SK-N-SH (cell line): ENCODE data around the gene SLC35D2. TPM values are rescaled to one million over a fixed set of nuclear protein-coding genes. Genes with fewer than 3 reads are reported as not detected.

Experiments
- EP300 ChIP-seq, 2 experiments: IDR thresholded peaks; 2 replicates each; pipeline versions ENCODE4 v1.4.0 to v1.6.1; 2012; ENCODE audit warnings: borderline replicate concordance in 1 of 2, low read depth in 1 of 2, low read length in 1 of 2
- EZH2phosphoT487 ChIP-seq: fragments of 200-600 bp; sonication (generic); IDR thresholded peaks from 2 replicates; pipeline ENCODE4 v1.6.1; 2017; ENCODE audit warnings: low read depth, mixed run types, mild to moderate bottlenecking, antibody characterized with exemption, moderate library complexity, borderline replicate concordance
- GABPA ChIP-seq: IDR thresholded peaks from 2 replicates; pipeline ENCODE4 v1.4.0; 2012; ENCODE audit warnings: low read depth, mild to moderate bottlenecking
- GATA2 ChIP-seq: sonication (generic); formaldehyde crosslinking; IDR thresholded peaks from 2 replicates; pipeline ENCODE4 v1.5.0; 2020; ENCODE audit warnings: mild to moderate bottlenecking, missing genetic modification reagents
- MEF2A ChIP-seq: IDR thresholded peaks from 2 replicates; pipeline ENCODE4 v1.4.0; 2012; ENCODE audit warnings: low read depth, borderline replicate concordance
- MXI1 ChIP-seq: IDR thresholded peaks from 2 replicates; pipeline ENCODE4 v1.6.1; 2012; ENCODE audit warnings: mild to moderate bottlenecking, low read depth, low read length, improper control_type of control experiment
- NFIC ChIP-seq: IDR thresholded peaks from 2 replicates; pipeline ENCODE4 v1.4.0; 2012; ENCODE audit warnings: borderline replicate concordance
- POLR2AphosphoS5 ChIP-seq: IDR thresholded peaks from 2 replicates; pipeline ENCODE4 v1.6.1; 2012; ENCODE audit warnings: low read depth, low read length
- RAD21 ChIP-seq: IDR thresholded peaks from 2 replicates; pipeline ENCODE4 v1.6.1; 2012; ENCODE audit warnings: mild to moderate bottlenecking, low read length
- RCOR1 ChIP-seq: fragments of 150-350 bp; IDR thresholded peaks from 2 replicates; pipeline ENCODE4 v1.6.1; 2017; ENCODE audit warnings: antibody characterized with exemption, low read length
- RFX5 ChIP-seq: IDR thresholded peaks from 2 replicates; pipeline ENCODE4 v1.6.1; 2012; ENCODE audit warnings: mild to moderate bottlenecking, improper control_type of control experiment, low read length
- SMC3 ChIP-seq: IDR thresholded peaks from 2 replicates; pipeline ENCODE4 v1.6.1; 2012; ENCODE audit warnings: low read depth, low read length, improper control_type of control experiment
- TAF1 ChIP-seq: IDR thresholded peaks from 2 replicates; pipeline ENCODE4 v1.6.1; 2012; ENCODE audit warnings: low read depth, mild to moderate bottlenecking, low read length, moderate library complexity, borderline replicate concordance
- TEAD4 ChIP-seq: IDR thresholded peaks from 2 replicates; pipeline ENCODE4 v1.4.0; 2012; ENCODE audit warnings: mild to moderate bottlenecking, borderline replicate concordance; ENCODE audit not compliant: insufficient read depth
- YY1 ChIP-seq: IDR thresholded peaks from 2 replicates; pipeline ENCODE4 v1.4.0; 2012; ENCODE audit warnings: low read depth, mild to moderate bottlenecking
- polyA plus RNA-seq, 3 experiments: library from polyadenylated mRNA; depleted of rRNA; stranded (reverse); fragments of >200 nt; gene quantifications; 2 replicates each; pipeline ENCODE4 v1.2.3, GENCODE V29; 2012
- TF ChIP-seq, protein P1 (sequence below): fragments of 150-350 bp; IDR thresholded peaks from 2 replicates; pipeline ENCODE4 v1.6.1; 2017; ENCODE audit warnings: antibody characterized with exemption, low read length, low read depth, borderline replicate concordance
- TF ChIP-seq, protein P2 (sequence below): fragments of 200-600 bp; sonication (generic); IDR thresholded peaks from 2 replicates; pipeline ENCODE4 v1.6.1; 2017; ENCODE audit warnings: antibody characterized with exemption, mild to moderate bottlenecking, moderate library complexity
- TF ChIP-seq, protein P3 (sequence below): IDR thresholded peaks from 2 replicates; pipeline ENCODE4 v1.4.0; 2012; ENCODE audit warnings: low read depth, borderline replicate concordance
- TF ChIP-seq, protein P4 (sequence below): IDR thresholded peaks from 2 replicates; pipeline ENCODE4 v1.4.0; 2012; ENCODE audit warnings: low read depth, borderline replicate concordance

Gene SLC35D2
- polyA plus RNA-seq, 1 of the 3 experiments (the other 2 are of a cell fraction) = 26.1 TPM

DNA sequence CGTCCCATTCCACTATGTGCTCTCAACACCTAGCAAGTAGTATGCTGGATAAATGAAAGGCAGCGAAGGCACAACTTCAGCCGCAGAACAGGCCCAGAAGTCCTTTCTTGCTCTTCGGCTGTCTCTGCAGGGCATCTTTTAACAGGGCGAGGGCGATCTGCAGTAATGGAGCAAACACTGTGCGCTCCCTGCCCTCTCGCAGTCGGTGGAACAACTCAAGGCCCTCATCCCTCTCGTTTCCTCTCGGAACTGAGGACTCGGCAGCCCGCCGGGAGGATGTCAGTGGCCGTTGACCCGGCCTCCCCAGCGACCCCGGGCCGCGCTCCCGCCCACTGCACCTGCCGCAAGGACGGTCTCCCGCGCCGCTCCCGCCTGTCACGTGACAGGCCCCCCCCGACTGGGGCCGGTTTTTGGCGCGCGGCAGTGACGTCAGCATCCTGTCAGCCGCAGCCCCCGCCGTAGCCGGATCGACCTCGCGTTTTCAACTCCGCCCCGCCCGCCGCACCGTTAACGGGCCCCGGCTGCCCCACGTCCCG lies 33.6 kb upstream of the SLC35D2 start (continued):
- TF ChIP-seq, protein P1, sequence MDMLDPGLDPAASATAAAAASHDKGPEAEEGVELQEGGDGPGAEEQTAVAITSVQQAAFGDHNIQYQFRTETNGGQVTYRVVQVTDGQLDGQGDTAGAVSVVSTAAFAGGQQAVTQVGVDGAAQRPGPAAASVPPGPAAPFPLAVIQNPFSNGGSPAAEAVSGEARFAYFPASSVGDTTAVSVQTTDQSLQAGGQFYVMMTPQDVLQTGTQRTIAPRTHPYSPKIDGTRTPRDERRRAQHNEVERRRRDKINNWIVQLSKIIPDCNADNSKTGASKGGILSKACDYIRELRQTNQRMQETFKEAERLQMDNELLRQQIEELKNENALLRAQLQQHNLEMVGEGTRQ = peak; percentile 86
- TF ChIP-seq MEF2A (no peak), GATA2 (no peak), GABPA (peak; percentile 52; the same call in 1 of the 2 replicates), EP300 (IDR thresholded peaks at IDR 0.05; ENCODE audit: borderline replicate concordance in 1 of 2, low read depth in 1 of 2, low read length in 1 of 2) (peak in 1 of 2 experiments; percentile 27; a peak in 1 of 4 replicates), EZH2phosphoT487 (no peak), SMC3 (0 out of 2 replicates have a peak, but pooled peaks have one; percentile 1), RAD21 (no peak), YY1 (no peak), RCOR1 (peak; percentile 16; the same call in 1 of the 2 replicates), TEAD4 (no peak), MXI1 (peak; percentile 89), RFX5 (no peak), NFIC (peak; percentile 12; the same call in 1 of the 2 replicates), TAF1 (peak; percentile 64; the same call in 1 of the 2 replicates), POLR2AphosphoS5 (peak; percentile 39; the same call in 1 of the 2 replicates)
- TF ChIP-seq, protein P2, sequence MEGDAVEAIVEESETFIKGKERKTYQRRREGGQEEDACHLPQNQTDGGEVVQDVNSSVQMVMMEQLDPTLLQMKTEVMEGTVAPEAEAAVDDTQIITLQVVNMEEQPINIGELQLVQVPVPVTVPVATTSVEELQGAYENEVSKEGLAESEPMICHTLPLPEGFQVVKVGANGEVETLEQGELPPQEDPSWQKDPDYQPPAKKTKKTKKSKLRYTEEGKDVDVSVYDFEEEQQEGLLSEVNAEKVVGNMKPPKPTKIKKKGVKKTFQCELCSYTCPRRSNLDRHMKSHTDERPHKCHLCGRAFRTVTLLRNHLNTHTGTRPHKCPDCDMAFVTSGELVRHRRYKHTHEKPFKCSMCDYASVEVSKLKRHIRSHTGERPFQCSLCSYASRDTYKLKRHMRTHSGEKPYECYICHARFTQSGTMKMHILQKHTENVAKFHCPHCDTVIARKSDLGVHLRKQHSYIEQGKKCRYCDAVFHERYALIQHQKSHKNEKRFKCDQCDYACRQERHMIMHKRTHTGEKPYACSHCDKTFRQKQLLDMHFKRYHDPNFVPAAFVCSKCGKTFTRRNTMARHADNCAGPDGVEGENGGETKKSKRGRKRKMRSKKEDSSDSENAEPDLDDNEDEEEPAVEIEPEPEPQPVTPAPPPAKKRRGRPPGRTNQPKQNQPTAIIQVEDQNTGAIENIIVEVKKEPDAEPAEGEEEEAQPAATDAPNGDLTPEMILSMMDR = no peak; the same call in 1 of the 2 replicates
- TF ChIP-seq, protein P3, sequence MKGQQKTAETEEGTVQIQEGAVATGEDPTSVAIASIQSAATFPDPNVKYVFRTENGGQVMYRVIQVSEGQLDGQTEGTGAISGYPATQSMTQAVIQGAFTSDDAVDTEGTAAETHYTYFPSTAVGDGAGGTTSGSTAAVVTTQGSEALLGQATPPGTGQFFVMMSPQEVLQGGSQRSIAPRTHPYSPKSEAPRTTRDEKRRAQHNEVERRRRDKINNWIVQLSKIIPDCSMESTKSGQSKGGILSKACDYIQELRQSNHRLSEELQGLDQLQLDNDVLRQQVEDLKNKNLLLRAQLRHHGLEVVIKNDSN = peak; percentile 98
- TF ChIP-seq, protein P4, sequence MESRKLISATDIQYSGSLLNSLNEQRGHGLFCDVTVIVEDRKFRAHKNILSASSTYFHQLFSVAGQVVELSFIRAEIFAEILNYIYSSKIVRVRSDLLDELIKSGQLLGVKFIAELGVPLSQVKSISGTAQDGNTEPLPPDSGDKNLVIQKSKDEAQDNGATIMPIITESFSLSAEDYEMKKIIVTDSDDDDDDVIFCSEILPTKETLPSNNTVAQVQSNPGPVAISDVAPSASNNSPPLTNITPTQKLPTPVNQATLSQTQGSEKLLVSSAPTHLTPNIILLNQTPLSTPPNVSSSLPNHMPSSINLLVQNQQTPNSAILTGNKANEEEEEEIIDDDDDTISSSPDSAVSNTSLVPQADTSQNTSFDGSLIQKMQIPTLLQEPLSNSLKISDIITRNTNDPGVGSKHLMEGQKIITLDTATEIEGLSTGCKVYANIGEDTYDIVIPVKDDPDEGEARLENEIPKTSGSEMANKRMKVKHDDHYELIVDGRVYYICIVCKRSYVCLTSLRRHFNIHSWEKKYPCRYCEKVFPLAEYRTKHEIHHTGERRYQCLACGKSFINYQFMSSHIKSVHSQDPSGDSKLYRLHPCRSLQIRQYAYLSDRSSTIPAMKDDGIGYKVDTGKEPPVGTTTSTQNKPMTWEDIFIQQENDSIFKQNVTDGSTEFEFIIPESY = no peak
